ENCODE measurements around the gene NCBP3.

- TF ChIP-seq CTCF (IDR thresholded peaks at IDR 0.05) = no peak
- no peak for TF ChIP-seq POLR2AphosphoS5 (IDR thresholded peaks at IDR 0.05)
Observed at GRCh38 chr17:3851461-3852100, 5.5 kb upstream of the NCBP3 start.

All from prostate gland (tissue), 2 donors.